Measurements from ENCODE around the gene CROCC2. TPM values are rescaled to one million over a fixed set of nuclear protein-coding genes. Genes with fewer than 3 reads are reported as not detected.

Gene CROCC2
- total RNA-seq, 1 donor from 2014 or later, result not detected

DNA sequence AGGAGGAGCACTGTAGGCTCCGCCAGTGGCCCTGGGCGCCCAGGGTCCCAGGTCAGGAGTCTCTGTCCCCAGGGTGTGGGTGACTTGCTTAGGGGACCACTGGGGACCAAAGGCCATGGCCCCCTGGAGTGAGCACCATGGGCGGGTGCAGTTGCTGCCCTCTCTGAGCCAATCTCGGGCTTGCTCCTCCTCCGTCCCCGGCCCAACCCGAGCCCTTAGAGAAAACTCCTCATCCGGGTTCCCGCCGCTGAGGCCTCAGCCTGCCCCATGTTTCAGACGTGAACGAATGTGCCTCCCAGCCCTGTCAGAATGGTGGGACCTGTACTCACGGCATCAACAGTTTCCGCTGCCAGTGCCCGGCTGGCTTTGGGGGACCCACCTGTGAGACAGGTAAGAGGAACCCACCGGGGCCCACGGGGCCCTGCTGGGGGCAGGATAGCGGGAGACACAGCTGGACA is 130.9 kb downstream of the CROCC2 start:
- Mint-ChIP-seq H3K36me3 (ENCODE audit: low read depth) (no peaks in the 10 kb centered on the region), H3K9me3 (ENCODE audit: low read depth) (no peaks in the 10 kb centered on the region), H3K4me3 (ENCODE audit: unreplicated experiment) (no peak overlapping the region), H3K4me1 (ENCODE audit: low read depth) (no peaks in the 10 kb centered on the region), H3K27me3 (ENCODE audit: low read depth) (peaks cover 48% of the 10 kb centered on the region), H3K27ac (ENCODE audit: unreplicated experiment) (no peak overlapping the region)
- TF ChIP-seq, protein P1, sequence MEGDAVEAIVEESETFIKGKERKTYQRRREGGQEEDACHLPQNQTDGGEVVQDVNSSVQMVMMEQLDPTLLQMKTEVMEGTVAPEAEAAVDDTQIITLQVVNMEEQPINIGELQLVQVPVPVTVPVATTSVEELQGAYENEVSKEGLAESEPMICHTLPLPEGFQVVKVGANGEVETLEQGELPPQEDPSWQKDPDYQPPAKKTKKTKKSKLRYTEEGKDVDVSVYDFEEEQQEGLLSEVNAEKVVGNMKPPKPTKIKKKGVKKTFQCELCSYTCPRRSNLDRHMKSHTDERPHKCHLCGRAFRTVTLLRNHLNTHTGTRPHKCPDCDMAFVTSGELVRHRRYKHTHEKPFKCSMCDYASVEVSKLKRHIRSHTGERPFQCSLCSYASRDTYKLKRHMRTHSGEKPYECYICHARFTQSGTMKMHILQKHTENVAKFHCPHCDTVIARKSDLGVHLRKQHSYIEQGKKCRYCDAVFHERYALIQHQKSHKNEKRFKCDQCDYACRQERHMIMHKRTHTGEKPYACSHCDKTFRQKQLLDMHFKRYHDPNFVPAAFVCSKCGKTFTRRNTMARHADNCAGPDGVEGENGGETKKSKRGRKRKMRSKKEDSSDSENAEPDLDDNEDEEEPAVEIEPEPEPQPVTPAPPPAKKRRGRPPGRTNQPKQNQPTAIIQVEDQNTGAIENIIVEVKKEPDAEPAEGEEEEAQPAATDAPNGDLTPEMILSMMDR (IDR thresholded peaks at IDR 0.05), result no peak
- no peak for DNase-seq (ENCODE audit: low spot score)

DNA sequence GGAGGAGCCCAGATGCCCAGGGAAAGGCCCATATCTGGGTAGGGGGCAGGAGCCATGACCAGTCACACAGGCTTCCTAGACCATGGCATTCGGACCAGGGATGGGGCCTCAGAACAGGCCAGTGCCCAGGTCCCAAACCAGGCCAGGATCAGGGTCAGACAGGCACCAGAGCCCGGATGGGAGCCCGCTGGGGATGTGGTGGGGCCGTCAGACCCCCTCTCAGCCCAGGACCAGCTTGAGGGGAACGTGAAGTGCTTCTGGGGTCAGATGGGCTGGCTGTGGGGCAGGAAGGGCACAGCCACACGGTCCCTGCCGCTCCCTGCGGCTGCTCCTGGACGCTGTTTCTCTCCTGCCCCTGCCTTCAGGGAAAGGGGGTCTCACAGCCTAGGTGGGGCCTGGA is 131.4 kb downstream of the CROCC2 start:
- H3K36me3 Mint-ChIP-seq (ENCODE audit: low read depth), result no peaks in the 10 kb centered on the region
- no peaks in the 10 kb centered on the region for H3K4me1 Mint-ChIP-seq (ENCODE audit: low read depth)
- no peak for DNase-seq (ENCODE audit: low spot score)
- no peak overlapping the region for H3K27ac Mint-ChIP-seq (ENCODE audit: unreplicated experiment)
- no peak overlapping the region for H3K4me3 Mint-ChIP-seq (ENCODE audit: unreplicated experiment)
- TF ChIP-seq, protein P1 (IDR thresholded peaks at IDR 0.05), result no peak
- peaks cover 53% of the 10 kb centered on the region for H3K27me3 Mint-ChIP-seq (ENCODE audit: low read depth)
- H3K9me3 Mint-ChIP-seq (ENCODE audit: low read depth), result no peaks in the 10 kb centered on the region

DNA sequence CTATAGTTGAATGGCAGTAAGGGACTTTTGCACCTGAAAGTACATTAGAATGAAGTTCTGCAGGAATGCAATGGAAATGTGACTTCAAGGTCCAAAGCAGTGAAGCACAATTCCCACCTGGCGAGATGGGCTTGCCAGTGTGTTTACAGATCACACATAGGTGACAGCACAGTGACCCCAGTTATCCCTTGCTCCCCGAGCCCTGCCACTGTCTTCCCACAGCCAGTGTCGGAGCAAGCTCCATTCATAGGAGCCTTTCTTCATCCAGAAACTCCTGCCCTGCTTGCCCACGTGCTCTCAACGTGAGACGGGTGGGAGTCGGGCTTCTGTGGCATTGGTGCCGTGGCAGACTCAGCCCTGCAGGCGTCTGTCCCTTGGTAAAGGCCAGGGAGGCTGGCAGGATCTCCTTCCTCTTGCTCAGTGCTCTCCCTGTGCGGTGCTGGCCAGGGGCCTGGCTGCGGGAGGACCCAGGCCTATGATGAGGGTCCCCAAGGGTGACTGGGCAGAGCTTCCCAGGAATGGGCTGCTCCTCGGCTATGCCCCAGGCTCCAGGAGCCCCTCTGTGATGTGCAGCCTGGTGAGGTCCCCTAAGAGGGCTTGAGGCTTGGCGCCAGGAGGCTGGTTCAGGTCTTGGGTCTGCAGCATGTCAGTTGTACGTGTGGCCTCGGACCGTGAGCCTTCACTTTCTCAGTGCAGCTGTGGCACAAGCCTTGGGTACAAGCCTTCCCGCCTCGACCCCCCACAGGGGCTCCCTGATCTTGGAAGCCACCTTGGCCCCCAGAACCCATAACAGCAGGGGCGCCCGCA is 132.4 kb downstream of the CROCC2 start:
- H3K9me3 Mint-ChIP-seq (ENCODE audit: low read depth), result no peaks in the 10 kb centered on the region
- no peak overlapping the region for H3K4me3 Mint-ChIP-seq (ENCODE audit: unreplicated experiment)
- TF ChIP-seq, protein P1 (IDR thresholded peaks at IDR 0.05), result no peak
- H3K27ac Mint-ChIP-seq (ENCODE audit: unreplicated experiment), result no peak overlapping the region
- no peak for DNase-seq (ENCODE audit: low spot score)
- no peaks in the 10 kb centered on the region for H3K4me1 Mint-ChIP-seq (ENCODE audit: low read depth)
- peaks cover 57% of the 10 kb centered on the region for H3K27me3 Mint-ChIP-seq (ENCODE audit: low read depth)
- no peaks in the 10 kb centered on the region for H3K36me3 Mint-ChIP-seq (ENCODE audit: low read depth)

DNA sequence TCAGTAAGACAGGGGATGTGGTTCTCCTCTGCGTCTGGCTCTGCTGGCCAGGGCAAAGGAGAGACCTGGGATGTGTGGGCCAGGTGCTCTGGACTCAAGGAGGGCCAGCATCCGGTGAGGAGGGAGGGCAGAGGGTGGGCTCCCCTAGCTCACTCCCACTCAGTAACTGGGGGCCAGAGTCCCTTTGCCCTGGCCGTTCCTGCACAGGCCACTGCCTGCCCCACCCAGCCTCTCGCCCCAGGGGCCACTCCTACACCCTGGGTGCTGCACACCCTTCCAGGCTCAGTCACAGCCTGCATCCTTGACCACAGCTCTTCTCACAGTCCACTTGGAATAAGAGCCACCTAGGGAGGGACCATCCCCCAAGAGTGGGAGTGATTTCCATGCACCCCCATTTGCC is 133.3 kb downstream of the CROCC2 start:
- H3K27me3 Mint-ChIP-seq (ENCODE audit: low read depth), result peaks cover 60% of the 10 kb centered on the region
- no peak for DNase-seq (ENCODE audit: low spot score)
- H3K36me3 Mint-ChIP-seq (ENCODE audit: low read depth), result no peaks in the 10 kb centered on the region
- no peak overlapping the region for H3K27ac Mint-ChIP-seq (ENCODE audit: unreplicated experiment)
- H3K4me1 Mint-ChIP-seq (ENCODE audit: low read depth), result no peaks in the 10 kb centered on the region
- TF ChIP-seq, protein P1 (IDR thresholded peaks at IDR 0.05), result no peak
- H3K9me3 Mint-ChIP-seq (ENCODE audit: low read depth), result no peaks in the 10 kb centered on the region
- H3K4me3 Mint-ChIP-seq (ENCODE audit: unreplicated experiment), result no peak overlapping the region

DNA sequence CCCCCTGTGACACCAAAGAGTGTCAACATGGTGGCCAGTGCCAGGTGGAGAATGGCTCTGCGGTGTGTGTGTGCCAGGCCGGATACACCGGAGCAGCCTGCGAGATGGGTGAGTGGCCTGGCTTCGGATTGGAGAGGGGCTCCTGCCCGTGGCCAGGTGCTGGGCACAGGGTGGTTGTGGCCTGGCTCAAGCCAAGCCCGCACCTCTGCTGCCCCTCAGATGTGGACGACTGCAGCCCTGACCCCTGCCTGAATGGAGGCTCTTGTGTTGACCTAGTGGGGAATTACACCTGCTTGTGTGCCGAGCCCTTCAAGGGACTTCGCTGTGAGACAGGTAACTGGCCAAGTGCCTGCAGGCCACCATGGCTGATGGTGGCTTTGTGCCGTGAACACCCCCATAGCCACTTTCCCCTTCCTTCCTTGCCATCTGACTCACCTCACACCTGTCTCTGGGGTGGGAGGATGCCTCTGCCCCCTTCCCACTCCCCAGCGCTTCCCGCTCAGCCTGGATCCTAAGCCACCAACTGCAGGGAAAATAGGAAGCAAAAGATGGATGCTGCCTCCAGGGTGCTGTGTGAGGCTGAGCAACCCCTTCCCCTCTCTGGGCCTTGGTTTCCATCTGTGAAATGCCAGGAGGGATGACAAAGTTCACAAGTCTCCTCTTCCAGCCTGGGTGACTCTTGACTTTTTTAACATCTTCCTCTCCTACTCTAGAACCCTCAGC is 134.1 kb downstream of the CROCC2 start:
- no peak overlapping the region for H3K4me3 Mint-ChIP-seq (ENCODE audit: unreplicated experiment)
- TF ChIP-seq, protein P1 (IDR thresholded peaks at IDR 0.05), result no peak
- no peak for DNase-seq (ENCODE audit: low spot score)
- H3K9me3 Mint-ChIP-seq (ENCODE audit: low read depth), result peaks cover 5% of the 10 kb centered on the region
- no peaks in the 10 kb centered on the region for H3K4me1 Mint-ChIP-seq (ENCODE audit: low read depth)
- no peaks in the 10 kb centered on the region for H3K36me3 Mint-ChIP-seq (ENCODE audit: low read depth)
- peaks cover 61% of the 10 kb centered on the region for H3K27me3 Mint-ChIP-seq (ENCODE audit: low read depth)
- no peak overlapping the region for H3K27ac Mint-ChIP-seq (ENCODE audit: unreplicated experiment)

Measured in chondrocyte (in vitro differentiated cells).